NCI-H82 (cell line): Measurements from ENCODE around the gene KIAA1671.
A peak's percentile ranks its signal among the peaks of the same experiment; 100 is the strongest.

Experiments
- DNase-seq: peaks from one replicate; lab custom pipeline; 2025; lab: John Stamatoyannopoulos, UW

KIAA1671 gene

GRCh38 chr22:25014896-25015755 is 62.6 kb downstream of the KIAA1671 start:
- DNase-seq, result no peak

GRCh38 chr22:25016311-25016710 is 63.8 kb downstream of the KIAA1671 start:
- DNase-seq, result no peak

- DNase-seq, result no peak
These were observed 65.5 kb downstream of the KIAA1671 start for GRCh38 chr22:25018009-25018408.

- no peak for DNase-seq
These were observed 67.1 kb downstream of the KIAA1671 start for GRCh38 chr22:25019427-25020184.

GRCh38 chr22:25021409-25021808 is 68.9 kb downstream of the KIAA1671 start:
- no peak for DNase-seq

GRCh38 chr22:25021976-25022711 is 69.6 kb downstream of the KIAA1671 start:
- peak; percentile 78 for DNase-seq

GRCh38 chr22:25023879-25024278 is 71.4 kb downstream of the KIAA1671 start:
- no peak for DNase-seq

GRCh38 chr22:25024895-25025294 is 72.4 kb downstream of the KIAA1671 start:
- no peak for DNase-seq

- no peak for DNase-seq
These were observed 73.2 kb downstream of the KIAA1671 start for GRCh38 chr22:25025491-25026400.

- no peak for DNase-seq
These were observed 74.8 kb downstream of the KIAA1671 start for GRCh38 chr22:25027043-25027906.

GRCh38 chr22:25027959-25028840 is 75.7 kb downstream of the KIAA1671 start:
- peak; percentile 51 for DNase-seq

- DNase-seq, result no peak
These were observed 76.3 kb downstream of the KIAA1671 start for GRCh38 chr22:25028841-25029141.

GRCh38 chr22:25029181-25029580 is 76.7 kb downstream of the KIAA1671 start:
- DNase-seq, result no peak

- no peak for DNase-seq
These were observed 78.1 kb downstream of the KIAA1671 start for GRCh38 chr22:25030636-25031035.

GRCh38 chr22:25032066-25032465 is 79.5 kb downstream of the KIAA1671 start:
- no peak for DNase-seq

- DNase-seq, result no peak
These were observed 83.2 kb downstream of the KIAA1671 start for GRCh38 chr22:25035715-25036114.

- no peak for DNase-seq
These were observed 85.7 kb downstream of the KIAA1671 start for GRCh38 chr22:25038239-25038638.

- DNase-seq, result no peak
These were observed 86.3 kb downstream of the KIAA1671 start for GRCh38 chr22:25038771-25039170.

- DNase-seq, result no peak
These were observed 86.7 kb downstream of the KIAA1671 start for GRCh38 chr22:25039255-25039654.

- peak; percentile 74 for DNase-seq
These were observed 87.2 kb downstream of the KIAA1671 start for GRCh38 chr22:25039754-25040153.
